Stimulated activated CD4-positive, alpha-beta T cell treated with anti-CD3 and anti-CD28 coated beads, Interleukin-2, amount 100 ng/mL, for 48 hours (primary cell): ENCODE results near the gene P2RX6.
A peak's percentile ranks its signal among the peaks of the same experiment; 100 is the strongest.
"Not testable (repeated sequence)": the region's sequence is repeated elsewhere in the genome, so short reads cannot be mapped to it uniquely, and the experiment has no call there.

Experiments used
- DNase-seq, 2 donors: peaks; one replicate each; pipeline ENCODE4 v3.0.0-alpha.2; 2020

The P2RX6 gene

GRCh38 chr22:21033895-21034294, 18.9 kb downstream of the P2RX6 start:
- DNase-seq: no peak

GRCh38 chr22:21034989-21035388, 20.0 kb downstream of the P2RX6 start:
- DNase-seq: no peak

DNA sequence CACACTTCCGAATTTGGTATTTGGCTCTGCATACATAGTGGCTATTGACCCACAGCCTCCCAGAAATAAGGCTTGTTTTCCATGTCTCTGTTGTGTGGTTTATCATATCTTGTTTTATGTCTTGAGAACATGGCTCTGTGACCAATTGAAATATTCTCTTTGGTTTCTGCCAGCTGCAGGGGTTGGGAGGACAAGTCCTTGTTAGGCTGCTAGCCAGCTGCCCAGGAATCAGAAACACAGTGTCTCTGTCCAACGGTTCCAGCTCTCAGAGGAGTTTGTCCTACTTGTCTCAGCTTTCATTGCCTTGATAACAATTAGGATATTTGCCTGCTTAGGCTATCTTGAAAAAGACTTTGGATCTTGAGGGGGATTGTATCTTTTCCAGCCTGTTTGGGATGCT, 23.4 kb downstream of the P2RX6 start:
- no peak for DNase-seq

GRCh38 chr22:21039158-21039557, 24.2 kb downstream of the P2RX6 start:
- not testable (repeated sequence) for DNase-seq

GRCh38 chr22:21041937-21042336, 27.0 kb downstream of the P2RX6 start:
- no peak for DNase-seq

GRCh38 chr22:21042978-21043859, 28.3 kb downstream of the P2RX6 start:
- no peak for DNase-seq

DNA sequence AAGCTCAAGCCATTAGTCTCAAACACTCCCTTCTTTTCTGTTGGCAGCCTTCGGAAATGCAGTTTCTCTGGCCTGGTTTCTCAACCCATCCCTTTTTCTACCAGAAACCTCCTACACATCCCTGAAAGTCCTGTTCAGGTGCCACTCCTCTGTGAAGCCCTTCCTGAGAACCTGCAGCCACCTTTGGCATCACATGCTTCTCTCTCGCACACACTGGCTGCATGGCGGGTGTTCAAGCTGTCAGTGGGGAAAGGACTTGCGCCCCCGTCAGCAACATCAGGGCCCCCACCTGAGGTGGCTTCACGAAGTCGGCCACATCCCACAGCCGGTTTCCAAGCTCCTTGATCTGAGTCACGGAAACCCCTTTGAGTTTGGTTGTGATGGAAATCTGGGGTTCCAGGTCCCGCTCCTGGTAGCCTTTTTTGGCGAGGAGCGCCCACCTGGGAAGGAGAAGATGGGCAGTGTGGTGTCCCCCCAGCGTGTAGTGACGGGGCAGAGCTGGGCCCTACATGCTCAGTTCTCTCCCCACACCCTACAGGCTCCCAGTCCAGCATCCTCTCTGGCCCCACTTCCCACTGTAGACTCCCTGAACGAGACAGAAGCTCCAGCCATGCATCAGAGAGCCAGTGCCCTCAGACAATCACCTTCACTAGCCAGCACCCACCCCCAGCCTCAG, 29.0 kb downstream of the P2RX6 start:
- no peak for DNase-seq

DNA sequence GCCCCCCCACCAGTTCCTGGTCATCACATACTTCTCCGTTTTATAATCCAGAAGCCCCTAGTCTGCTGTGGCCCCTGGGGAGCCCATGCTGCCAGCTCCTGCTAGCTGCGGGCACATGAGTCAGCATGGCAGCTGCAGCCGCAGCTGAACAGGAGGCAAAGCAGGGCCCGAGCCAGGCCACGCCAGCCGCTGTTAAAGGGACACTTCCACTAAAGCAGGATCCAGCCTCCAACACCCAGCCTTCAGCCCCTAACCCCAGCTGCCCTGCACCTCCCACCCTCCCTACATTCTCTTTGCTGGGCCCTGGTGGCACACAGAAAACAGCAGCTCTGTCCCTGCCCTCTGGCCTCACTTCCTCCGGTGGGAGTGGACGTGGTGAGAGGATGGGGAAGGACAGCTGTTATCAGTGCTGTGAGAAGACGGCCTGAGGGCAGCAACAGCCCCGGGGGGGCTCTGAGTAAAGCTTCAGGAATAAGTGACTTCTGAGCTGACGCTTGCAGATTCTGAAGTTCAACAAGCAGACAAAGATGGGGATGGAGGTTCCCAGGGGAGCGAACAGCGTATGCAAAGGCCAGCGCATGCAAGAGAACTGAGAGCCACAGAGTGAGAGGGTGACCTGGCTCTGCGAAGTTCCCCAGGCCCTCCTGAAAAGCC, 30.1 kb downstream of the P2RX6 start:
- no peak for DNase-seq

DNA sequence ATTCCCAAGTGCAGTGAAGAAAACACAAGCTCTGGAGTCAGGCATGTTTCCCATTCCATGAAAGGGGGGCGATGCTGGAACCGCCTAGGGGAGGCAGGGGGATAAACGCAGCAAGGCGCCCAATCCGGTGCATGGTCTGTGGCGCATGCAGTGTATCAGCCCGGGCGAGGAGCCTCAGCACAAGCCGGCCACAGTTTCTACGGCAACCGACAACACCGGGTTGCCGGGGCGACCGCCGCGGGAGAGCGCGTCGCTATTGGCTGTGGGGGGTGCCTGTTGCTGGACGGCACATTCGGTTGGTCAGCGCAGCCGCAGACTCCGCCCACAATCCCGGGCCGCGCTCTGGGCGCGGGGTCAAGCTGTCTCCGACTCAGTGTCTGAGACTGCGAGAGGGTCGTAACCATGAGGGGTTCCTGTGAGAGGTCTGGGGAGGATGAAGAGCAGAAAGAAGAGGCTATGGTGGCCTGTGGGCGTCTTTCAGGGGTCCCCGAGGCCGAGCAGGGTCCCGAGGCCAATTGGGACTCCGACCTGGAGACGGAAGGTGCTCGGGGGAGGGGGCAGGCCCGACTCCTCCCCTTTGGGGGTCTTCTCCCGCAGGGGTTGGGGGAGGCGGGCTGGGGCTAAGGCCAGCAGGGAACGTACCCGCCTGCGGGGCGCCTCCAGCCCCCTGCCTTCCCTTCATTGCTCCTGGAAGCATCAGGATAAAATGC, 30.8 kb downstream of the P2RX6 start, which contains the start of gene LRRC74B:
Gene LRRC74B (plus strand): TSS at position 362 of the 710 bp plus-strand sequence. CDS start 41 bp downstream, at position 403.
- peak; percentile 68 to 72 for DNase-seq

DNA sequence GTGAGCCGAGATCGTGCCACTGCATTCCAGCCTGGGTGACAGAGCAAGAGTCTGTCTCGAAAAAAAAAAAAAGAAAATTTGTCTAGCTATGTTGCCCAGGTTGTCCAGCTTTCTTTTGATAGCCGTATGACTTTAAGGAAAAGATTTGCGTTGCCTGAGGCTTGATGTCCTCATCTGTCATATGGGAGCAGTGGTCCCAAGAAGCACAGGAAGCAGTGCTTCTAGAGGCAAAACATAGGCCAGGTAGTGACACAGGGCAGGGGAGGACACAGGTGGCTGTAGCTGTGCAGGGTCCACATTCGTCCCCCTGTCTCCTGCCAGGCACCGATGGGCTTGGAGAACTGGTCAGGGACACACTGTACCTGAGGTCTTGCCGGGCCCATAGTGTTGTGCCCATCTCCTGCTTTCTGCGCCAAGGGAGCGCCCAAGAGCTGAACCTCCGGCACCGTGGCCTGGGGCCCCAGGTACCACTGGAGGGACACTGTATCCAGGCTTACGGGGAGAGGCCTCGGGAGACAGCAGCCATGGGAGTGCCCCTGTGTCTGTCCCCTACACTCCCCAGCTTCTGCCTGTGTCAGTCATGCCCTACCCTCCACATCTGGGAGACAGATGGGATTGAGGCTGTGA, 32.2 kb downstream of the P2RX6 start:
- DNase-seq: no peak

DNA sequence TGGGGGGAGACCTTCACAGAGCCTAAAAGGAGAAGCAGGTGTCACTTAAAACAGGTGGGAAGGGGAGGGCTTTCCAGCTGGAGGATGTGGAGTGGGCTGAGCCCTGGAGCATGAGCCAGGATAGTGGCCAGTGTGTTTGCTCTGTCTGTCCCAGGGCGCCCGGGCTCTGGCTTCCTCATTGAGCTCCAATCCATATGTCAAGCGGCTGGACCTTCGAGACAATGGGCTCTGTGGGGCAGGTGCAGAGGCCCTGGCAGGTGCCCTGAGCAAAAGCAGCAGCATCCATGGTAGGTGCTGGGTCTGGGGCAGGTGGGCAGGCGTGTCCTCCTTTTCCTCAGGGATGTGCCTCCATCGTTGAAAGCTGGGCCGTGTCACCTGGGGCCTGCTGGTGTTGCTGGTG, 32.8 kb downstream of the P2RX6 start:
- DNase-seq: no peak

GRCh38 chr22:21048448-21048847, 33.5 kb downstream of the P2RX6 start:
- not testable (repeated sequence) for DNase-seq

DNA sequence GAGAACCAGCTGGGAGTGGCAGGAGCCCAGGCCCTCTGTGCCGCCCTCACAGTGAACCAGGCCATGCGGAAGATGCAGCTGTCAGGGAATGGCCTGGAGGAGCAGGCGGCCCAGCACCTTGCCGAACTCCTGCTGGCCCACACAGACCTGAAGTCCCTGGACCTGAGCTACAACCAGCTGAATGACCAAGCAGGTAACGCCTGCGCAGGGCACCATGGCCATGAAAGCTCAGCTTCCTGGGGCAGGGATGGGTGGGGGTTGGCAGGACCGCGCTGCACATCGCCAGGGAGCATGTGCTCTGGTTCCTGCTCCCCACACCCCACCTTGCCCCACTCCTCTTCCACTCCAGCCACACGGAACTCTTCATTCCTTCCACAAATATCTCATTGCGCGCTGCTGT, 34.0 kb downstream of the P2RX6 start:
- not testable (repeated sequence) for DNase-seq

DNA sequence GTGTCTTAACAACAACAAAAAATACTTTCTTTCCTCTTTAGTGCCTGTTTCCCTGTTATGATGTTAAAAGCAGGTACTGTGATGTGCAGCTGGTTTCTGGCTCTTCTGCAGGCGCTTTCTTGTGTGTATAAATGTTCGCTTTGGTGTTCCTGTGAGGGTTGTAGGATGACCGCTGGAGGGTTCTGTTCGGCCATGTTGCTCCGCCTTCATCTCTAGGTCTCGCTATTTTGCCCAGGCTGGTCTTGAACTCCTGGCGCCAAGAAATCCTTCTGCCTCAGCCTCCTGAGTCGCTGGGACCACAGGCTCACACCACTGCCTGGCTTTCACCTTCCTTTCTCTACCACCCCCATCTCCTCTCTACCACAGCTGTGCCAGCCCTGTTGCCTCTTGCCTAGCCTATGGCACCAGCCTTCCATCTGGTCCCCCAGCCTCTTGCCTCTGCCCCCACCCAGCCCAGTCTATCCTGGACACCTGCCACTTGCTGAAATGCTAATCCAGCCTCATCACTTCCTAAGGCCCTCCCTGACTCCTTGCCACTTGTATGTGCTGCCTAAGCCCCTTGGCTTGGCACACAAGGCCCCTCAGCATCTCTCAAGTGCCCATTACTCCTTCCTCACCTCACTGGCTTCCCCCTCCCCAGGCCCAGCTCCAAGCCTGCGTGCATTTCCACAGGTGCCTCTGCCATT, 36.3 kb downstream of the P2RX6 start:
- no peak for DNase-seq

GRCh38 chr22:21051831-21052400, 37.0 kb downstream of the P2RX6 start:
- DNase-seq: no peak

DNA sequence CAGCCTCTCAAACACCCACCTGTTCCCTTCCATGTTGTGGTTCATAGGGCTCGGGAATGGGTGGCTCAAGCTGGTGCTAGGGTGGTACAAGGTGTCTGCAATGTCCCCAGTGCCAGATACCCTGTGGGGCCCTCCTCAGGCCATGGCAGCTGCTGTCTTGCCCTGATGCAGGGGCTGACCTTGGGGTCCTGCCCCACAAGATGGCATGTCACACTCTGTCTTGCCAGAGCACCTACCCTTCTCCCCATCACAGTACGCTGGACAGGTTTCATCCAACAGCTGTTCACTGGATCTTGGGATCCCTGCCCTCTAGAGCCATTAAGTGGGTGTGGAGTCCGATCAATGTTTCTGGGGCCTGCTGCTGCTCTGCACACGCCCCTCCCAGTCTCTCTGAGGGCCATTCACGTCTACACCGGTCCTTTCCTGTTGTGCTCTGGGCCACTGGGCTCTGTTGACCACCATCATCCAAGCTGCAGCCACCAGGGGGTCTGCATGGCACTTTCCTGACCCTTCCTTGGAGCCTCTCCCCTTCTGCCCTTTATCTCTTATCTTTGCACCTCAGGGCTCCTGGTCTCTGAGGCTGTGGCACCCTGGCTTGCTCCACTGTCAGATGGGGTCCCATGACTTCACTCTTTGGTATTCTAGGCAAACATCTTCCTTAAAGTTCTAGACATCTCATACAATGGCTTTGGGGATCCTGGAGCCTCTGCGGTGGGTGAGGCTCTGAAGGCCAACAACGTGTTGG, 37.9 kb downstream of the P2RX6 start:
- no peak for DNase-seq

- no peak for DNase-seq
Observed at GRCh38 chr22:21054046-21054713, 39.2 kb downstream of the P2RX6 start.

GRCh38 chr22:21054714-21055563, 40.0 kb downstream of the P2RX6 start:
- no peak for DNase-seq

- no peak for DNase-seq
Observed at GRCh38 chr22:21055564-21055834, 40.5 kb downstream of the P2RX6 start.
